ENCODE measurements around the gene SLIT3. TPM values are rescaled to one million over a fixed set of nuclear protein-coding genes. Genes with fewer than 3 reads are reported as not detected.
"Not testable (repeated sequence)": the region's sequence is repeated elsewhere in the genome, so short reads cannot be mapped to it uniquely, and the experiment has no call there.

SLIT3 gene
- total RNA-seq, 1 donor from 2014 or later: 3.3 TPM

DNA sequence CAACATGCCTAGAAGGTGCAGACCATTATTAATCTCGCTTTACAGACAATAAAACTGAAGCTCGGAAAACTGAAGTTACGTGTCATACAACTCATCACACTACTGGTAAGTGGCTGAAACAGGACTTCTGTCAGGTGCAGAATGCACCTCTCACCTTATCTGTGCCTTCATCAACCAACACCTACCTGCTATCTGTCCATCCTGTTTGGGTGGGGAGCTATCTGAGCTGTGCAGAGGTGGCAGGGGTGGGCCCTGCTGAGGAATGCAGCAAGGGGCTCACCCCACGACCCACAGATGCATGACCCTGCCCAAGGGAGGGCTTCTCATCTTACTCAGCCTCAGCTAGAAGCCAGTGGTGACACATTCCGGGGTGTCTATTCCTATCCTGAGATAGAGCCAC is 81.6 kb downstream of the SLIT3 start:
- DNase-seq (ENCODE audit: low read depth): no peak

DNA sequence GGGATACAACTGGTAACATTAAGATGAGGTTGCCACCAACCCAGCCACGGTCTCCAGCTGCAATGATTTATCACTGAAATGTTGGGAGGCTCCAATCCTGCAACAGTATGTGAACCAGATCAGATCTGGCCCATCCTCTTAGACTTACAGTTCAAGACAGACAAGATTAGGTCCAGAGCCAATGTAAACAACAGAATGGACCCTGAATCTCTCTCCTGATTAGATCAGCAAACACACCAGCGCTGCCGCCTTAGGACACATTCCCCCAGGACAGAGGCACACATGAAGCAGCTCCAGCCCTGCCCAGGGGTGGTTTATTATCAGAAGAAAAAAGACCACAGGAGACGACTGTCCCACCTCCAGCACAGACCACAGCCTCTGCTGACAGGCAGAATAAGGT is 82.1 kb downstream of the SLIT3 start:
- no peak for DNase-seq (ENCODE audit: low read depth)

DNA sequence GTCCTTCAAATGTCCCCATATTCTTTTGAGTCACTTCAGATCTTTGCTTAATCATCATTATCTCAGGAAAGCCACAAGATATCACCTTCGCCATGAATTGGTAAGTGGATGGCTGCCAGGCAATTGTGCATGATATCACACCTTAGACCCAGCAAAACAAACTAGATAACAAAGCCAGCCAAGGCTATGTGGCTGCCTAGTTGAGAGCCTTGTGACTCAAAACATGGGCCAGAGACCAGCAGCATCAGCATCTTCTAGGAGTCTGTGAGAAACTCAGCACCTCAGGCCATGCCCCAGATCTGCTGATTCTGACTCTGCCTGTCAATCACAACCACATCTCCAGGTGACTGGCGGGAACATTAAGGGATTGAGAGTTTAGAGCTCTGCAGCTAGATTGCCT is 82.8 kb downstream of the SLIT3 start:
- no peak for DNase-seq (ENCODE audit: low read depth)

GRCh38 chr5:169216866-169217265 is 84.1 kb downstream of the SLIT3 start:
- no peak for DNase-seq (ENCODE audit: low read depth)

DNA sequence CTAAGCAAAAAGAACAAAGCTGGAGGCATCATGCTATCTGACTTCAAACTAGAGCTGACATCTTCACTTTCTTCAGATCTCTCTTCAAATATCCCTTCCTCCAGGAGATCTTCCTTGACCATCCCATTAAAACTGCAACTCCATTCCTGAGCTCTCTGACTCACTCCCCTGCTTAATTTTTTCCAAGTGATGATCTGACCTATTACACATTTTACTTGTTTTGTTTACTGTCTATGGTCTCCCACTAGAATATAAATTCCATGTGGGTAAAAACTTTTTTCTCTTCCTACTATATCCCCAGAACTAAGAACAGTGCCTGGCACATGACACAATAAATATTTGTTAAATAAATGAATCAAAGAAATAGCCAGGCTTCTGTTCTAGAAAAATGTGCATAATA is 87.5 kb downstream of the SLIT3 start:
- no peak for DNase-seq (ENCODE audit: low read depth)

- not testable (repeated sequence) for DNase-seq (ENCODE audit: low read depth)
These were observed 89.2 kb downstream of the SLIT3 start for GRCh38 chr5:169211761-169212160.

- no peak for DNase-seq (ENCODE audit: low read depth)
These were observed 96.0 kb downstream of the SLIT3 start for GRCh38 chr5:169204788-169205400.

DNA sequence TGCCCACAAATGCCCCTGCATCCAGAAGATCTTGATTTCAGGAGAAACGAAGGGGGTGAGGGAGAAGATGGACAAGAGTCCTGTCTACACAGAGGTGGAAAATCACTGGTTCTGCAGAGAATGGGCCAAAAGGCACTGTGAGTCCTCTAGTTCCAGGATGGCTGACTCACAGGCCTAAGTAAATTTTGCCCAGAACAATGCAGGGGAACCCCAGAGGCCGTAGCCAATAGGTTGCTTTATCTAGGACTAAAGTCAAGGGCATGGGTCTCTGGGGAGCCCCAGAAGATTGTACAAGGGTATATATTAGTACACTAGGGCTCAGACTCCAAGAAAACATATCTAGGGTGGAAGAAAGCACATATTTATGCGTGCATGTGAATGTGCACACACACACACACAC is 98.0 kb downstream of the SLIT3 start:
- peak; percentile 4 for DNase-seq (ENCODE audit: low read depth)

DNA sequence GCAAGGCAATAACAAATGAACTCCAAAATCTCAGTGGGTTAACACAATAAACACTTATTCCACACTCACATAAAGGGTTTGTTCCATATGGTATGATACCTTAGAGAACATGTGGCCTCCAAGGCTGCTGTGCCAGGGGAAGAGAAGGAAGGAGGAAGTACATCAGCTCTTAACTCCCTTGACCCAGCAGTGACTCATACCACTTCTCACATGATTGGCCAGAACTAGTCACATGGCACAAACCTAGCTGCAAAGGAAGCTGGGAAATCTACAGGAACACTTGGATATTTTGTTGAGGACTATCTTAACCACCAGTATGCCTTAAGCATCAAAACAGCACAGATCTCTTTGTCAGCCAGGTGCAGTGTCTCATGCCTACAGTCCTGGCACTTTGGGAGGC is 99.3 kb downstream of the SLIT3 start:
- no peak for DNase-seq (ENCODE audit: low read depth)

- DNase-seq (ENCODE audit: low read depth): no peak
These were observed 100.7 kb downstream of the SLIT3 start for GRCh38 chr5:169200125-169200778.

- DNase-seq (ENCODE audit: low read depth): peak; percentile 26
These were observed 103.6 kb downstream of the SLIT3 start for GRCh38 chr5:169197343-169197742.

- DNase-seq (ENCODE audit: low read depth): no peak
These were observed 104.9 kb downstream of the SLIT3 start for GRCh38 chr5:169196059-169196458.

GRCh38 chr5:169195601-169196000 is 105.3 kb downstream of the SLIT3 start:
- no peak for DNase-seq (ENCODE audit: low read depth)

GRCh38 chr5:169192536-169192935 is 108.4 kb downstream of the SLIT3 start:
- no peak for DNase-seq (ENCODE audit: low read depth)

GRCh38 chr5:169190849-169191248 is 110.1 kb downstream of the SLIT3 start:
- no peak for DNase-seq (ENCODE audit: low read depth)

- DNase-seq (ENCODE audit: low read depth): no peak
These were observed 115.3 kb downstream of the SLIT3 start for GRCh38 chr5:169185626-169186025.

GRCh38 chr5:169183576-169183975 is 117.4 kb downstream of the SLIT3 start:
- no peak for DNase-seq (ENCODE audit: low read depth)

DNA sequence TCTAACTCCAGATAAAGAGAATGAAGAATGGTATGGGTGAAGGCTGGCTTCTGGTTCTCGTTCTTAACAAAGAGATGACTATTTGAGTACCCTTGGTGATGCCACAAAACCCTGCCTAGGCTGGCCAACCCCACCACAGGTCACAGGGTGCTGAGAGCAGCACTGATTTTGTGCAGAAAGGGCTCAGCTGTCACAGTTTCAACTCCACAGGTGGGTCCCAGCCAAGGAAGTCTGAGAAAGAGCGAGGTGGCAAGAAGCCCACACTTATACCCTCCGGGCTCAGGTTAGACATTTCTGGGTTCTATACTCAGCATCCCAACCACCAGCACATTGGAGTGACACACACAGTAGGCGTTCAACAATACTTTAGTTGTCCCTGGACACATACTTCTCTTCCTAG is 118.1 kb downstream of the SLIT3 start:
- no peak for DNase-seq (ENCODE audit: low read depth)

GRCh38 chr5:169181814-169182213 is 119.1 kb downstream of the SLIT3 start:
- DNase-seq (ENCODE audit: low read depth): no peak

- DNase-seq (ENCODE audit: low read depth): no peak
These were observed 122.2 kb downstream of the SLIT3 start for GRCh38 chr5:169178754-169179153.

- DNase-seq (ENCODE audit: low read depth): no peak
These were observed 122.7 kb downstream of the SLIT3 start for GRCh38 chr5:169178274-169178673.

- no peak for DNase-seq (ENCODE audit: low read depth)
These were observed 123.9 kb downstream of the SLIT3 start for GRCh38 chr5:169176709-169177694.

GRCh38 chr5:169175733-169176132 is 125.2 kb downstream of the SLIT3 start:
- DNase-seq (ENCODE audit: low read depth): no peak

All from renal cortical epithelial cell (primary cell).